BJ (cell line): Measurements from ENCODE around the gene APOBEC3H. TPM values are rescaled to one million over a fixed set of nuclear protein-coding genes. Genes with fewer than 3 reads are reported as not detected.

Experiments
- CTCF ChIA-PET: fragments of 350-600 bp; formaldehyde crosslinking; extraction: SDS; loops from one replicate; lab custom pipeline; 2021; ENCODE audit warnings: antibody characterized with exemption, inconsistent platforms; lab: Yijun Ruan, JAX
- POLR2A ChIA-PET: fragments of 300-600 bp; sonication (Branson Sonifier 250); formaldehyde crosslinking; extraction: SDS; loops from one replicate; lab custom pipeline; 2021; ENCODE audit warnings: antibody characterized with exemption; lab: Charles Lee
- DNase-seq: peaks from one replicate; pipeline ENCODE4 v3.0.0-alpha.2; 2011; ENCODE audit warnings: low read depth
- H3K27me3 ChIP-seq: 2 replicates; pipeline ENCODE4 v1.6.0; 2011; ENCODE audit warnings: low read length; ENCODE audit not compliant: control insufficient read depth, insufficient read depth
- H3K36me3 ChIP-seq: 2 replicates; pipeline ENCODE4 v1.5.1; 2011; ENCODE audit warnings: low read length; ENCODE audit not compliant: control insufficient read depth, insufficient read depth
- H3K4me3 ChIP-seq: 2 replicates; pipeline ENCODE4 v1.5.1; 2011; ENCODE audit warnings: low read depth, mild to moderate bottlenecking, control low read depth, low read length
- CTCF ChIP-seq: IDR thresholded peaks from 2 replicates; pipeline ENCODE4 v1.5.1; 2011; ENCODE audit warnings: low read depth, mild to moderate bottlenecking, control low read depth, inconsistent platforms, low read length, moderate library complexity; ENCODE audit not compliant: insufficient read depth
- polyA plus RNA-seq: library from polyadenylated mRNA; depleted of rRNA; stranded (reverse); fragments of >200 nt; gene quantifications from 2 replicates; pipeline ENCODE4 v1.2.3, GENCODE V29; 2011

Gene APOBEC3H
- polyA plus RNA-seq, 1 experiment, result 0.10 TPM

DNA sequence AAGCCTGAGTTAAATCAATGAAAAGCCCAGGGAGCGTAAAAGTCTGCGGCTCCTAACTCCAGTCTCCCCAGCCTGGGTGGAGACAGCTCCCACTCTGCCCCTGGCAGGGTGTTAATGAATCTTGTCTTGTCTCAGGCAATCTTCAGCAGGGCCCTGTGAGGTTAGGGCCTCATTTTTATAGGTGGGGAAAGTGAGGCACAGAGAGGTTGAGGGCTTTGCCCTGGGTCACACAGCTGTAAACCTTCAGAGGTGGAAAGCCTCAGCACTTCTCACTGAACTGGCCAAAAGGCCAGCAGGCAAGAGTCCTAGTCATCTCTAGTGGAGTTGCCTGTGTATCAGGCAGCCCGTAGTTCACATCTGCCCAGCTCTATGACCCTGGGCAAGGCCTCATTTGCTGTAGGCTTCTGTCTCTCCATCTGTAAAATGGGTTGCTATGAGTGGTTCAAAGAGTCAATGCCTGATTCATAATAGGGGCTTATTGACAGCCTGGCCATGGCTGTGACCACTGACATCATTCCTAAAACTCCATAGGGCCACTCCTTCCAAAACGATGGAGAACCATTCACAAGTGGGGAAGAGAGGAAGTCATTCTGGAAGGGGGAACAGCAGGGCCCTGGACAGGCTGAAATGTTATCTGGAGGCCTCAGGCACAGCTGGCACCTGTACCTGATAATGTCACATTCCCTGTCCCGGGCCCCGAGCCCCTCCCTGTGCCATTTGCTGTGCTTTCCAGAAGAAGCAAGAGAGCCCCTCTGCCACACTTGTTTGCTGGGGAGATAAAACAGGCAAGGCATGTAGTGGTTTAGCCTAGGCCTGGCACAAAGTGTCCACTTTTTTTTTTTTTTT is 49.4 kb downstream of the APOBEC3H start:
- ChIA-PET CTCF (interaction anchor here (0.6 kb wide), 1 partner anchor 382 kb away, joined by 3 read pairs; no protein-coding TSS in a partner anchor), POLR2A (no interaction called here)
- Histone ChIP-seq H3K4me3 (no peak overlapping the region), H3K27me3 (no peaks in the 10 kb centered on the region), H3K36me3 (peaks cover 5% of the 10 kb centered on the region)
- no peak for DNase-seq
- no peak for TF ChIP-seq CTCF

DNA sequence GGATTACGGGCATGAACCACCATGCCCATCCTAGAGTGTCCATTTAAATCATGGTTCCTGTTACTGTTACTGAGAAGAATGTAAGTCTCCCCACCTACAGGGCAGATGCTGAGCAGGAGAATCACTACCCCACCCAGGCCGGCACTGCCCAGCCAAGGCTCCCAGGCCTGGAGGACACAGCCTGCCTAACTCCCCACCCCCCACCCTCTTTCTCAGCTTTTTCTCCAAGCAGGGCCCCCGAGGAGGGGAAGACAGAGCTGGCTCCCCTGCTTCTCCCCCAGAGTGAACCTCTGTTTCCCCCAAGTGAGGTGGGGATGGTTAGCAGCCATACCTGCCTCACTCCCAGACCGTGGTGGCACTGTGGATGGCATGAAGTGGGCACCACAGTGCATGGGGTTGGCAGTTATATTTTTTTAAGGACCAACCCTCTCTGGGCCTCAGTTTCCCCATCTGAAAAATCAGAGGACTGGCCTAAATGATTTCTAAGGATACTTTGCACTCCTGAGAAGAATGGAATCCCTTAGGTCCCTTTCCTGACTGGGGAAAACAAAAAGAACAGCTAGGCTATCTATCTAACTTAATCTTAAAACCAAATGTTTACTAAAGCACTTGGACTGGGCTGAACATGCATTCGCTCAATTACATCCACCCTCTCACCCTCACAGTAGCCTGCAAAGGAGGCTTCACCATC is 50.4 kb downstream of the APOBEC3H start:
- CTCF ChIA-PET, result interaction anchor here (0.6 kb wide), 2 partner anchors 29 to 171 kb away, joined by 4 read pairs; no protein-coding TSS in a partner anchor
- Histone ChIP-seq H3K36me3 (peaks cover 5% of the 10 kb centered on the region), H3K4me3 (no peak overlapping the region), H3K27me3 (no peaks in the 10 kb centered on the region)
- TF ChIP-seq CTCF, result no peak
- no peak for DNase-seq
- POLR2A ChIA-PET, result no interaction called here

- Histone ChIP-seq H3K4me3 (no peak overlapping the region), H3K36me3 (peaks cover 5% of the 10 kb centered on the region), H3K27me3 (peaks cover under 1% of the 10 kb centered on the region)
- no peak for DNase-seq
- ChIA-PET CTCF (interaction anchor here (0.6 to 1.2 kb wide), 8 partner anchors 22 to 382 kb away, joined by 3 to 4 read pairs (median 4); no protein-coding TSS in a partner anchor), POLR2A (no interaction called here)
- TF ChIP-seq CTCF, result no peak
Observed at GRCh38 chr22:39148026-39148726, 51.1 kb downstream of the APOBEC3H start.

GRCh38 chr22:39148727-39149535 is 51.9 kb downstream of the APOBEC3H start:
- DNase-seq, result no peak
- POLR2A ChIA-PET, result no interaction called here

More at GRCh38 chr22:39148727-39149535, 51.9 kb downstream of the APOBEC3H start:
- TF ChIP-seq CTCF, result no peak
- CTCF ChIA-PET, result interaction anchor here (0.6 to 1.4 kb wide), 8 partner anchors 11 to 383 kb away, joined by 3 to 4 read pairs (median 4); no protein-coding TSS in a partner anchor
- H3K36me3 ChIP-seq, result peaks cover 5% of the 10 kb centered on the region
- no peak overlapping the region for H3K4me3 ChIP-seq
- H3K27me3 ChIP-seq, result peaks cover 4% of the 10 kb centered on the region
